Measurements from ENCODE around the gene GRM5.

The GRM5 gene

GRCh38 chr11:88507771-88508417 is 557.9 kb downstream of the GRM5 start:
- Histone ChIP-seq H3K4me3 (ENCODE audit: low read length in 2 of 2) (no peak overlapping the region), H3K9ac (ENCODE audit: low read depth, low read length, poor library complexity) (no peak overlapping the region)

GRCh38 chr11:88501541-88501940 is 564.2 kb downstream of the GRM5 start:
- Histone ChIP-seq H4K91ac (ENCODE audit: low read depth, low read length, poor library complexity) (no peak overlapping the region), H2BK5ac (ENCODE audit: low read length) (no peak overlapping the region), H2BK15ac (ENCODE audit: low read length) (no peak overlapping the region), H3K4me1 (ENCODE audit: control insufficient read depth in 2 of 2, insufficient read depth in 1 of 2, low read depth in 1 of 2, low read length in 2 of 2) (no peaks in the 10 kb centered on the region), H3K36me3 (replicated peaks in 1 of 2; ENCODE audit: control insufficient read depth in 2 of 2, insufficient read depth in 2 of 2, low read length in 2 of 2) (no peaks in the 10 kb centered on the region), H3K23ac (ENCODE audit: low read depth, low read length, poor library complexity) (no peak overlapping the region), H3K14ac (ENCODE audit: low read length) (no peak overlapping the region), H2AFZ (ENCODE audit: low read length) (no peak overlapping the region), H3K4me2 (ENCODE audit: insufficient read depth, low read length, poor library complexity, severe bottlenecking) (no peak overlapping the region), H3K27me3 (ENCODE audit: control insufficient read depth in 3 of 3, insufficient read depth in 3 of 3, low read depth in 1 of 3, low read length in 3 of 3) (no peaks in the 10 kb centered on the region), H3K27ac (replicated peaks; ENCODE audit: low read length) (no peak overlapping the region), H3K4me3 (ENCODE audit: low read length in 2 of 2) (no peak overlapping the region), H3K4ac (ENCODE audit: low read length) (no peak overlapping the region), H4K8ac (ENCODE audit: low read depth, low read length) (no peak overlapping the region), H2BK12ac (ENCODE audit: low read length) (no peak overlapping the region), H3K9ac (ENCODE audit: low read depth, low read length, poor library complexity) (no peak overlapping the region), H2AK5ac (ENCODE audit: low read depth, low read length) (no peak overlapping the region), H3K79me1 (ENCODE audit: low read depth, low read length) (no peaks in the 10 kb centered on the region), H2BK120ac (ENCODE audit: low read depth, low read length) (no peak overlapping the region), H3K18ac (ENCODE audit: low read length) (no peak overlapping the region), H3K9me3 (replicated peaks in 1 of 2; ENCODE audit: control insufficient read depth in 2 of 2, insufficient read depth in 1 of 2, low read depth in 1 of 2, low read length in 2 of 2) (no peaks in the 10 kb centered on the region)
- WGBS, 2 donors (ENCODE audit: extremely low coverage in 2 of 2, insufficient read length in 2 of 2, insufficient replicate concordance in 1 of 2) = no CpG with 5 or more reads among the region's 2 CpGs
- DNase-seq (ENCODE audit: low spot score) = no peak

More at GRCh38 chr11:88507771-88508417, 557.9 kb downstream of the GRM5 start:
- H3K18ac ChIP-seq (ENCODE audit: low read length) = no peak overlapping the region
- H4K8ac ChIP-seq (ENCODE audit: low read depth, low read length) = no peak overlapping the region
- H3K9me3 ChIP-seq (replicated peaks in 1 of 2; ENCODE audit: control insufficient read depth in 2 of 2, insufficient read depth in 1 of 2, low read depth in 1 of 2, low read length in 2 of 2) = no peaks in the 10 kb centered on the region
- no peak overlapping the region for H2AK5ac ChIP-seq (ENCODE audit: low read depth, low read length)
- no peak overlapping the region for H2BK5ac ChIP-seq (ENCODE audit: low read length)
- H3K14ac ChIP-seq (ENCODE audit: low read length) = no peak overlapping the region
- no peak overlapping the region for H3K27ac ChIP-seq (replicated peaks; ENCODE audit: low read length)
- H3K27me3 ChIP-seq (ENCODE audit: control insufficient read depth in 3 of 3, insufficient read depth in 3 of 3, low read depth in 1 of 3, low read length in 3 of 3) = peaks cover 0 to 23% (median 2%) of the 10 kb centered on the region in 3 experiments
- peak overlapping the region; percentile 89 for H3K4me2 ChIP-seq (ENCODE audit: insufficient read depth, low read length, poor library complexity, severe bottlenecking)
- WGBS, 2 donors (ENCODE audit: extremely low coverage in 2 of 2, insufficient read length in 2 of 2, insufficient replicate concordance in 1 of 2) = no CpG with 5 or more reads among the region's 11 CpGs
- no peak overlapping the region for H2AFZ ChIP-seq (ENCODE audit: low read length)
- peak overlapping the region; percentile 92 for H2BK15ac ChIP-seq (ENCODE audit: low read length)
- no peaks in the 10 kb centered on the region for H3K36me3 ChIP-seq (replicated peaks in 1 of 2; ENCODE audit: control insufficient read depth in 2 of 2, insufficient read depth in 2 of 2, low read length in 2 of 2)
- peaks cover 0 to 2% of the 10 kb centered on the region in 2 donors for H3K4me1 ChIP-seq (ENCODE audit: control insufficient read depth in 2 of 2, insufficient read depth in 1 of 2, low read depth in 1 of 2, low read length in 2 of 2)
- no peak overlapping the region for H2BK120ac ChIP-seq (ENCODE audit: low read depth, low read length)
- no peak overlapping the region for H2BK12ac ChIP-seq (ENCODE audit: low read length)
- no peak overlapping the region for H3K23ac ChIP-seq (ENCODE audit: low read depth, low read length, poor library complexity)
- H4K91ac ChIP-seq (ENCODE audit: low read depth, low read length, poor library complexity) = no peak overlapping the region
- no peak for DNase-seq (ENCODE audit: low spot score)
- H3K4ac ChIP-seq (ENCODE audit: low read length) = no peak overlapping the region
- H3K79me1 ChIP-seq (ENCODE audit: low read depth, low read length) = no peaks in the 10 kb centered on the region

GRCh38 chr11:88495836-88496235 is 569.9 kb downstream of the GRM5 start:
- Histone ChIP-seq H3K36me3 (replicated peaks in 1 of 2; ENCODE audit: control insufficient read depth in 2 of 2, insufficient read depth in 2 of 2, low read length in 2 of 2) (no peaks in the 10 kb centered on the region), H3K14ac (ENCODE audit: low read length) (no peak overlapping the region), H2AK5ac (ENCODE audit: low read depth, low read length) (no peak overlapping the region), H3K79me1 (ENCODE audit: low read depth, low read length) (no peaks in the 10 kb centered on the region), H2BK120ac (ENCODE audit: low read depth, low read length) (no peak overlapping the region), H3K9me3 (replicated peaks in 1 of 2; ENCODE audit: control insufficient read depth in 2 of 2, insufficient read depth in 1 of 2, low read depth in 1 of 2, low read length in 2 of 2) (no peaks in the 10 kb centered on the region), H3K4ac (ENCODE audit: low read length) (no peak overlapping the region), H3K4me2 (ENCODE audit: insufficient read depth, low read length, poor library complexity, severe bottlenecking) (no peak overlapping the region), H2BK5ac (ENCODE audit: low read length) (no peak overlapping the region), H3K18ac (ENCODE audit: low read length) (no peak overlapping the region), H4K8ac (ENCODE audit: low read depth, low read length) (no peak overlapping the region), H3K23ac (ENCODE audit: low read depth, low read length, poor library complexity) (no peak overlapping the region), H3K4me1 (ENCODE audit: control insufficient read depth in 2 of 2, insufficient read depth in 1 of 2, low read depth in 1 of 2, low read length in 2 of 2) (no peaks in the 10 kb centered on the region), H3K27ac (replicated peaks; ENCODE audit: low read length) (no peak overlapping the region), H2BK15ac (ENCODE audit: low read length) (no peak overlapping the region), H3K9ac (ENCODE audit: low read depth, low read length, poor library complexity) (no peak overlapping the region), H2BK12ac (ENCODE audit: low read length) (no peak overlapping the region), H3K4me3 (ENCODE audit: low read length in 2 of 2) (no peak overlapping the region), H2AFZ (ENCODE audit: low read length) (no peak overlapping the region), H4K91ac (ENCODE audit: low read depth, low read length, poor library complexity) (no peak overlapping the region), H3K27me3 (ENCODE audit: control insufficient read depth in 3 of 3, insufficient read depth in 3 of 3, low read depth in 1 of 3, low read length in 3 of 3) (peaks cover 0 to 3% (median 0%) of the 10 kb centered on the region in 3 experiments)
- no peak for DNase-seq (ENCODE audit: low spot score)
- no CpG with 5 or more reads among the region's 2 CpGs for WGBS, 2 donors (ENCODE audit: extremely low coverage in 2 of 2, insufficient read length in 2 of 2, insufficient replicate concordance in 1 of 2)

- Histone ChIP-seq H3K4ac (ENCODE audit: low read length) (no peak overlapping the region), H3K27me3 (ENCODE audit: control insufficient read depth in 3 of 3, insufficient read depth in 3 of 3, low read depth in 1 of 3, low read length in 3 of 3) (peaks cover 0 to 3% (median 0%) of the 10 kb centered on the region in 3 experiments), H2BK5ac (ENCODE audit: low read length) (no peak overlapping the region), H3K4me3 (ENCODE audit: low read length in 2 of 2) (no peak overlapping the region), H4K91ac (ENCODE audit: low read depth, low read length, poor library complexity) (no peak overlapping the region), H3K4me1 (ENCODE audit: control insufficient read depth in 2 of 2, insufficient read depth in 1 of 2, low read depth in 1 of 2, low read length in 2 of 2) (no peaks in the 10 kb centered on the region), H3K9ac (ENCODE audit: low read depth, low read length, poor library complexity) (no peak overlapping the region), H2BK120ac (ENCODE audit: low read depth, low read length) (no peak overlapping the region), H3K79me1 (ENCODE audit: low read depth, low read length) (no peaks in the 10 kb centered on the region), H3K36me3 (replicated peaks in 1 of 2; ENCODE audit: control insufficient read depth in 2 of 2, insufficient read depth in 2 of 2, low read length in 2 of 2) (no peaks in the 10 kb centered on the region), H4K8ac (ENCODE audit: low read depth, low read length) (no peak overlapping the region), H2BK15ac (ENCODE audit: low read length) (no peak overlapping the region), H2BK12ac (ENCODE audit: low read length) (no peak overlapping the region), H3K23ac (ENCODE audit: low read depth, low read length, poor library complexity) (no peak overlapping the region), H3K9me3 (replicated peaks in 1 of 2; ENCODE audit: control insufficient read depth in 2 of 2, insufficient read depth in 1 of 2, low read depth in 1 of 2, low read length in 2 of 2) (no peaks in the 10 kb centered on the region), H3K27ac (replicated peaks; ENCODE audit: low read length) (no peak overlapping the region), H2AK5ac (ENCODE audit: low read depth, low read length) (no peak overlapping the region), H2AFZ (ENCODE audit: low read length) (no peak overlapping the region), H3K18ac (ENCODE audit: low read length) (no peak overlapping the region), H3K14ac (ENCODE audit: low read length) (no peak overlapping the region), H3K4me2 (ENCODE audit: insufficient read depth, low read length, poor library complexity, severe bottlenecking) (no peak overlapping the region)
- WGBS, 2 donors (ENCODE audit: extremely low coverage in 2 of 2, insufficient read length in 2 of 2, insufficient replicate concordance in 1 of 2) = no CpG with 5 or more reads among the region's 2 CpGs
- no peak for DNase-seq (ENCODE audit: low spot score)
Measured at GRCh38 chr11:88494848-88495247, 570.9 kb downstream of the GRM5 start.

All from neuronal stem cell (in vitro differentiated cells).